Activated T-helper 1 cell treated with anti-CD3 and anti-CD28 coated beads, Interleukin-2, amount 50 U/mL, for 16 hours (primary cell): ENCODE measurements around the gene ZNF765.
"Not testable (repeated sequence)": the region's sequence is repeated elsewhere in the genome, so short reads cannot be mapped to it uniquely, and the experiment has no call there.

Experiments
- DNase-seq, 2 donors: peaks; one replicate each; pipeline ENCODE4 v3.0.0-alpha.2; 2020; ENCODE audit warnings: low read depth in 1 of 2, low spot score in 1 of 2

ZNF765 gene

DNA sequence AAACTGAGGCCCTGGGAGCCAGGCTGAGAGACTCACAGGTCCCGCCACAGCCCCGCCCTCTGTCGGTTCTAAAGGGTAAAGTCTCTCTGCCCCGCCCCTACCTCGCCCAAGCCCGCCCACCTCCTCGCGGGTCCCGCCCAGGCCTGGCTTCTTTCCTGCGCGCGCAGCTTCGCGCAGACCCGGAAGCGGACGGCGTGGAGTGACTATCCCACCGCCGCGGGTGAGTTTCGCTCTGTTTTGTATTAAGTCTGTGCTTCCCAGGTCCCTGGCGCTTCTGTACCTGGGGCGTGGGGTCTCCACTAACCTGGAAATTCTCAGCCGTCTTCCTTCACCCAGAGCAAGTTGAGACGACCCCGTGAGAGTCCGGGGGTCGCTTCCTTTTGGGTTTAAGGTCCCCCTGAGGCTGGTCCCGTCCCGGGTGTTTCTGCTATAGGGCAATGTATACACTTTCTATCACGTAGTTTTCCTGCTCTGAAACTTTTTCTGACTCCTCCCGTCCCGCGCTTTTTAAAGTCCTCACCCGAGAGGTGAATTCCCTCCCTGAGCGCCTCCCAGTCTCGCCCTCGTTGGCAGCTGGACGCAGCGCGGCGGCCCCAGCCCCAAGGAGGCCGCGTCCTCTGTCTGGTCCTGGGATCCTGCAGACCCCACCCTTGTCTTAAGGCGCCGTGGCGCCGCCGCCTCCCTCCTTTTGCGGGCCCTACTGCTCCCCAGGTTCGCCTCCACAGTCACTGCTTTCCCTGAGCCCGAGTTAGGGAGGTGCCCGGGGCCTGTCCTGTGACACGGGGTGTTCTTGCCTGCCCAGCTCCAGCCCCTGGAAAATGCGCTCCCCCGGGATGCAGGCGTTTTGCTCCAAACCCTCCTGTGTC lies at the start of gene ZNF765:
TSS of gene ZNF765 (plus strand) at position 176 of the 866 bp plus-strand sequence. CDS start 2,867 bp downstream, outside the sequence.
- DNase-seq, result peak; percentile 96

- DNase-seq, result no peak
Measured at GRCh38 chr19:53355739-53356138, 39.2 kb upstream of the ZNF765 start.

- DNase-seq, result no peak
Measured at GRCh38 chr19:53357821-53358581, 36.9 kb upstream of the ZNF765 start.

- DNase-seq, result not testable (repeated sequence)
Measured at GRCh38 chr19:53360056-53360455, 34.9 kb upstream of the ZNF765 start.

- DNase-seq, result peak; percentile 94 to 98
Measured at GRCh38 chr19:53365134-53365898, 29.6 kb upstream of the ZNF765 start, which contains the start of gene ZNF525. ZNF525 (plus strand) TSS chr19:53365705; CDS start chr19:53372282, 6,577 bp downstream.

DNA sequence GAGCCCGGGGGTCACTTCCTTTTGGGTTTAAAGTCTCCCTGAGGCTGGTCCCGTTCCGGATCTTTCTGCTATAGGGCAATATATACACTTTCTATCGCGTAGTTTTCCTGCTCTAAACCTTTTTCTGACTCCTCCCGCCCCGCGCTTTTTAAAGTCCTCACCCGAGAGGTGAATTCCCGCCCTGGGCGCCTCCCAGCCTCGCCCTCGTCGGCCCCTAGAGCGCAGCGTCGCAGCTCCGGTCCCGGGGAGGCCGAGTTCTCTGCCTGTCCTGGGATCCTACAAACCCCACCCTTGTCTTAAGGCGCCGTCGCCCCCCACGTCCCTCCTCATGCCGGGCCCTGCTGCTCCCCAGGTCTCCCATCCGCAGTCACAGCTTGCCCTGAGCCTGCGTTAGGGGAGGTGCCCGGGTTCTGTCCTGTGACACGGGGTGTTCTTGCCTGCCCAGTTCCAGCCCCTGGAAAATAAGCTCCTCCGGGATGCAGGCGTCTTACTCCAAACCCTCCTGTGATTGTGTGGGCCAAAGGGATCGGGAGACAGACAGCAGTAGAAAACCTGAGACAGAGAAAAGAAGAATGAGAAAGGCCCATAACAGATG lies 29.0 kb upstream of the ZNF765 start:
- peak; percentile 15 to 17 for DNase-seq

GRCh38 chr19:53372196-53372595 lies 22.8 kb upstream of the ZNF765 start:
- no peak for DNase-seq

DNA sequence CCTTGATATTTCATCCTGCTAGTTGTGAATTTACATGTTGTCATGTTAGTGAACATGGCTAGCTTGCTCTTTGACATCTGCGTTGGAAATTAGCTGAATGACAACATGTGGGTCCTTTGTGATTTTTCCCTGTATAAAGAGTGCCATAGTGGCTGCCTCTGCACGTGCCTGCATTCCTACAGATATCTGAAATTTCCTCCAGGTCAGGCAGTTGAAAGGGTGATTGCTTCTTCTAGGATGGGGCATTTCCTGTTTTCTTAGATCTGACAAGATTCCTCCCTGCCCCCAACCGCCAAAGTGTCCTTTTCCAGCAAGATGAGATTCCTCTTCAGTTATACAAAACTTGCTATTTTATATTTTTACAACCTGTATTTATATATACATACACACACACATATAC lies 20.7 kb upstream of the ZNF765 start:
- no peak for DNase-seq

- DNase-seq, result no peak
Measured at GRCh38 chr19:53374743-53375142, 20.2 kb upstream of the ZNF765 start.

GRCh38 chr19:53381376-53381775 lies 13.6 kb upstream of the ZNF765 start:
- no peak for DNase-seq

DNA sequence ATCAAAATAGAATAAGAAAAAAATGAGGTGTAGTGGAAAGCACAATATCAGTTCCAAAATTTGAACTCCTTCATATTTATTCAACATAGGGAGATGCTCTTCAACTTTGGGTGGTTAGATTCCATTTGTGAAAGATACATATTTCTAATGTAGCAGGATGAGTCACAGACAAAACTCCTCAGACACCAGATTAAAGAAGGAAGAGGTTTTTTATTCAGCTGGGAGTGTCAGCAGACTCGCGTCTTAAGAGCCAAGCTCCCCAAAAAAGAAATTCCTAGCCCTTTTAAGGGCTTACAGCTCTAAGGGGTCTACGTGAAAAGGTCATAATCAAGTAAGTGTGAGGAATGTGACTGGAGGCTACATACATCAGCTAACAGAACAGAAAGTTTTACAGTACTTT lies 6.8 kb upstream of the ZNF765 start:
- no peak for DNase-seq

GRCh38 chr19:53388904-53389303 lies 6.0 kb upstream of the ZNF765 start:
- DNase-seq, result no peak

- DNase-seq, result no peak
Measured at GRCh38 chr19:53389571-53389970, 5.4 kb upstream of the ZNF765 start.

DNA sequence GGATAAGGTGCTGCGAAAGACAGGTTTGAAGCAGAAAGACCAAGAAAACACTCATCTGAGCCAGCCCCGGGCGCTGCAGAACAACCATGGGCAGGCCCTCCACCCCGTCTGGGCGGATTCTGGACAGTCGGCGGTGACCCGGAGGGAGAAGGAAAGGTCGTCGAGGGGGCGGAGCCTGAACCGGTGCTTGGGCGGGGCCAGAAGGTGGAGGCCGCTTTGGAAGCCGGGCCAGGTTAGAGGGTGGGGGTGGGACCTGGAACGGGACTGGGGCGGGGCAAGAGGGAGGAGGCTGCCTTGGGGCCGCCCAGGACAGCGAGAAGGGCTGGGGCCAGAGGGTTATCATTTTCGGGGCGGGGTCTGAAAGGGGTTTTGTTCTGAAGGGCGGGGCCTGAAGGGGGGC lies 5.0 kb upstream of the ZNF765 start:
- no peak for DNase-seq

GRCh38 chr19:53394522-53394973 lies 401 bp upstream of the ZNF765 start:
- DNase-seq, result no peak

DNA sequence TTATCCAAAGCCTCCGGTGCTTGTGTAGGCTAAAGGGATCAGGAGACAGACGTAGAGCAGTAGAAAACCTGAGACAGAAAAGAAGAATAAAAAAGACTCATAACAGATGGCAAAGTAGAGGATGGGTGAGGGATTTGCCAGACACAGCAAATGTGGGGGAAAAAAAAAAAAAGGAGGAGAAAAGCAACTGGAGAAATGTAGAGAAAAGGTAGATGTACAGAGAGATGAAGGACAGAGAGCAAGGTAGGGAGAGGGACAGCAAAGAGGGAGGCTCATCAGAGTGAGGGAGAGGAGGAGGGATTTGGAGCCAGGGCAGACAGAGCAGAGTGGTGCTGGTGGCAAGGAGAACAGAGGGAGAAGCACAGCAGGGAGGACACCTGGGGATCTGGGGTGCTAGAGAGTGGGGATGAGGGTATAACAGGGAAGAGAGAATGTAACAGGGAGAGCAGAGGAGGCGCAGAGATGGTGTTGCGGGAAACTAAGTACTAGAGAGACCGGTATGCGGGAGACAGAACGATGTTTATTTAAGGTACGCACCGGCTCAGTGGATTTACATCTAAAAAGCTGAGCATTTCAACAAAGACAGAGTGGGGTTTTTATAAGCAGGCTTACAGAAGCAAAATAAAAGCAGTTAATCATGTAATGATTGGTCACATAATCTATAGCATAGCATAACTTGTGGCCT lies 1.0 kb downstream of the ZNF765 start:
- not testable (repeated sequence) for DNase-seq

GRCh38 chr19:53396525-53396868 lies 1.5 kb downstream of the ZNF765 start:
- no peak for DNase-seq

DNA sequence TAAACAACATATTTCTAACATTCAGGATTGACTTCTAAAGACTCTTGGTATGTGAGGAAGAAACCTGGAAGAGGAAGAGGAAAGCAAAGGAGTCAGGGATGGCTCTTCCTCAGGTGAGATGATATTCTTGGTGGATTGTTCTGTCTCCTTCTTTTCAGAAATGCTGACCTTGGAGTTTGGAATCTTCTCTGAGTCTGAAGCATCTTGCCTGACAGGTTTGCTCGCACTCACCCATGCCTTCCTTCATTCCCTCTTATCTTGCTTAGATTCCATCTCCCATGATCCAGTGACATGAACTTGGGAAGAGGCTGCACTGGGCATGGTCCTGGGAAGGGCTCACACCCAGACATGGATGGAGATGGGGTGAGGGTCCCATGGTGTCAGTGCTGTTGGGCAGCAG lies 3.0 kb downstream of the ZNF765 start:
- not testable (repeated sequence) for DNase-seq

- DNase-seq, result no peak
Measured at GRCh38 chr19:53409505-53410204, 14.7 kb downstream of the ZNF765 start.
